ENCODE results near the gene CD6.

DNA sequence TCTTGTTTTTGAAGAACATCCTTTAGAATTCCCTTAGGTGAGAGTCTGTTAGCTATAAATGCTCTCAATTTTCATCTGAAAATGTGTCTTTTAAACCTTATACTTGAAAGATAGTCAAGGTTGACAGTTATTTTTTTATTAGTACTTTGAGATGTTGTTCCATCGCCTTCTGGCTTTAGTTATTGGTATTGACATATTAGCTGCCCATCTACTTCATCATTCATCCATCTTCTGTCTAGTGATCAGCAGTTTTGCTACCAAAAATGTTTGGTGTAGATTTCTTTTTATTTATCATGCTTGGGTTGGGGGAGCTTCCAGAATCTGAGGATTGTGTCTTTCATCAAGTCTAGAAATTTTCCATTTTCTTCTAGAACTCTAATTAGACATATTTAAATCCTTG is 3.3 kb upstream of the CD6 start:
- TF ChIP-seq, protein P1, sequence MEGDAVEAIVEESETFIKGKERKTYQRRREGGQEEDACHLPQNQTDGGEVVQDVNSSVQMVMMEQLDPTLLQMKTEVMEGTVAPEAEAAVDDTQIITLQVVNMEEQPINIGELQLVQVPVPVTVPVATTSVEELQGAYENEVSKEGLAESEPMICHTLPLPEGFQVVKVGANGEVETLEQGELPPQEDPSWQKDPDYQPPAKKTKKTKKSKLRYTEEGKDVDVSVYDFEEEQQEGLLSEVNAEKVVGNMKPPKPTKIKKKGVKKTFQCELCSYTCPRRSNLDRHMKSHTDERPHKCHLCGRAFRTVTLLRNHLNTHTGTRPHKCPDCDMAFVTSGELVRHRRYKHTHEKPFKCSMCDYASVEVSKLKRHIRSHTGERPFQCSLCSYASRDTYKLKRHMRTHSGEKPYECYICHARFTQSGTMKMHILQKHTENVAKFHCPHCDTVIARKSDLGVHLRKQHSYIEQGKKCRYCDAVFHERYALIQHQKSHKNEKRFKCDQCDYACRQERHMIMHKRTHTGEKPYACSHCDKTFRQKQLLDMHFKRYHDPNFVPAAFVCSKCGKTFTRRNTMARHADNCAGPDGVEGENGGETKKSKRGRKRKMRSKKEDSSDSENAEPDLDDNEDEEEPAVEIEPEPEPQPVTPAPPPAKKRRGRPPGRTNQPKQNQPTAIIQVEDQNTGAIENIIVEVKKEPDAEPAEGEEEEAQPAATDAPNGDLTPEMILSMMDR (IDR thresholded peaks at IDR 0.05; ENCODE audit: low read depth, low read length, poor library complexity, severe bottlenecking) = no peak
- no peak for TF ChIP-seq EZH2phosphoT487 (IDR thresholded peaks at IDR 0.05; ENCODE audit: borderline replicate concordance, low read length)
